Hepatic stellate cell (primary cell): ENCODE measurements around the gene CKAP5.
A peak's percentile ranks its signal among the peaks of the same experiment; 100 is the strongest.

ENCODE experiments used
- DNase-seq: peaks from one replicate; pipeline ENCODE4 v3.0.0; 2011; ENCODE audit warnings: low spot score

The CKAP5 gene

DNA sequence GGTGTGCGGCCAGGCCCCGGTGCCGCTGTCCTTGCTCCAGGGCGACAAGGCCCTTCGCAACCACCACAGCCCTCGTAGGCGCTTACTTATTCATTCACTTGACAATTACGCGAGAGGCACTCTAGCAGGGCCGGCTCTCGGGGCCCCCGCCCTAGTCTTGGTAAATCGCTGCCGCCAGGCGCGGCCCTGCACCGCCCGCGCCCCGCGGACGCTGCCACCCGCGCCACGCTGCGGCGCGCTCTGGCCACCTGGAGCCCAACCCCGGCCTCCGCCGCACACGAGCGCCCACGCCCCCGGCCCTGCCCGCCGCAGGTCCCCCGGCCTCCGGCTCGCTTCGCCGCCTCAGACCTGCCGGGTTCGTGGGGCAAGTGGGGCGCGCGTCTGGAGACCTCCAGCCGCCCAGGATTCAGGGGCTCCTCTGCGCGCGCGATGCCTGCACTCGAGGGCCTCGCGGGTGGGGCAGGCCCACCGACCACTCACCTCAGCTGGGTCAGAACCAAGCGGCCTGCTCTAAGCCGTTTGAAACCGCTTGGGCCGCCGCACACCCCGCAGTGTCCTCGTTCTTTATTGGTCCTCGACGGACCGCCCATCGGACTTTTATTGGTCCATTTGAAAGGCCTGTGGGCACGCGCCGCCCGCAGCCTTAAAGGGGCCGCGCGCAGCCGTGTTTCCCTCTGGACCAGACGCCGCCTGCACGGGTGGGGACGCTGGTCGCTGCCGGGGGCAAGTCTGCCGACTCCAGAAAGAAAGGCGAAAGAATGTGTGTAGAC, at the start of gene CKAP5:
Gene CKAP5, minus strand, starts transcription at position 541 of the 770 bp plus-strand sequence. CDS start 25,049 bp downstream, outside the sequence.
- peak; percentile 97 for DNase-seq

GRCh38 chr11:46895821-46896220, 49.7 kb upstream of the CKAP5 start:
- DNase-seq = no peak

GRCh38 chr11:46894961-46895360, 48.9 kb upstream of the CKAP5 start:
- no peak for DNase-seq

GRCh38 chr11:46894506-46894905, 48.4 kb upstream of the CKAP5 start:
- no peak for DNase-seq

GRCh38 chr11:46892838-46893237, 46.8 kb upstream of the CKAP5 start:
- no peak for DNase-seq

DNA sequence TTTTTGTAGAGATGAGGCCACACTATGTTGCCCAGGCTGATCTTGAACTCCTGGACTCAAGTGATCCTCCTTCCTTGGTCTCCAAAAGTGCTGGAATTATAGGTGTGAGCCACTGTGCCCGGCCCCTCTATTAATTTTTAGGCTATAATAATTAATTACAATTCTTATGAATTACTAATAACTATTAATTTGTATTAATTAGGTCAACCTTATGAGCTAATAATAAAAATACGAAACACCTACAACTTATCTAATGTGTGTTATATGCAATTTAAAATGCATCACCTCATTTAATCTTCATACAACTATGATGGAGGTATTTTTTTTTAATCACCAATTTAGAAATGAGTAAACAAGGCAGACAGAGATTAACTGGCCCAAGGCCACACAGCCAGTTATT, 46.0 kb upstream of the CKAP5 start:
- no peak for DNase-seq

GRCh38 chr11:46890665-46891064, 44.6 kb upstream of the CKAP5 start:
- no peak for DNase-seq

GRCh38 chr11:46889689-46890475, 43.8 kb upstream of the CKAP5 start:
- DNase-seq = peak; percentile 74

DNA sequence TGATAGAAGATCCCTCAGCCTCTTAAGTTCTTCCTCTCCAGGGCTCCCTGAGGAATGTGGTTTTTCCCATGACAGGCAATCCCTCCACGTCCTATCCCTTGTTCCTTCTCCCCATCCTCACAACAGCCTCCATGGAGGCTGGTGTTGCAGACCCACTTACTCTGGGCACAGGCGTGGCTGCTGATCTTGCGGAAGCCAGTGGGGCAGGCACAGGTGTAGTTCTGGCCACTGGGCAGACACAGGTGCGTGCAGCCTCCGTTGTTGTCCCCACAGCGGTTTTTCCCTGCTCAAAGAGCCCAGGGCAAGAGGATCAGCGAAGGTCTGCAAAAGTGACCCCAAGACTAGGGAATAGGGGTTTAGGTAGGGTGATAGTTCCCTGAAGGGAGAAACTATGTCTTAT, 43.2 kb upstream of the CKAP5 start:
- DNase-seq = no peak

DNA sequence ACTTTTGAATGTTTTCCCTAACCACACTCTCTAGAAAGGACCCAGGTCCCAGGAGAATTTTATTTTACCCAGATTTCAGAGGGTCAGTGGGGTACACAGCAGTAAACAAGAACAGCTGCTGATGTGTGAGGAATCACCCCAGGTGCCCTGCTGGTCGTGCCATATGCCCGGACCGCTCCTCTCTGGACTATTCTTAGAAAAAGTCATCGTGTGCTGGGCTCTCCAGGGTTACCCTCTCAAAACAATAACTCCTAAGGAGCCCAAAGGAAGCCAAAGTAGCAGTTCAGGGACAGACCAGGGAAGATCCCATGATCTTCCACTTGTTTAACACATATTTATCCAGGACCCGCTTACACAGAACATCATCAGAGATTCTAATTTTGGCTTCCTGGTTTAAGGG, 42.6 kb upstream of the CKAP5 start:
- no peak for DNase-seq

- DNase-seq = no peak
Measured at GRCh38 chr11:46886211-46886610, 40.1 kb upstream of the CKAP5 start.

GRCh38 chr11:46879056-46879585, 33.0 kb upstream of the CKAP5 start:
- no peak for DNase-seq

- no peak for DNase-seq
Measured at GRCh38 chr11:46877580-46877979, 31.5 kb upstream of the CKAP5 start.

DNA sequence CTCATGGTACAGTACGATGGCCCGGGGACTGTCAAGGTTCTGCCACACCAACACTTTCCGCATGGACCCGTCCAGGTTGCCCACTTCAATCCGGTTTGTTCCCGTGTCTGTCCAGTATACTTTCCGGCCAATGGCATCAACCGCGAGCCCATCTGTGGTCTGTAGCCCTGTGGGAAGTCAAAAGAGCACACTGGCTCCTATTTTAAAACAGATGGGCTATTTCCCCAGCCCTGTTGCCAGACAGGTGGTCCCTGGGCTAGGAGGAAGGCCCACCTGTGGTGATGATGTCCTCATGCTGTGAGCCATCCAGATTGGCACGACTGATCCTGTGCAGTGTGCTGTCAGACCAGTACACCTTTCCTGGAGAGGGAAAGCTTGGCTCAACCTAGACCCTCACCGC, 30.4 kb upstream of the CKAP5 start:
- no peak for DNase-seq

DNA sequence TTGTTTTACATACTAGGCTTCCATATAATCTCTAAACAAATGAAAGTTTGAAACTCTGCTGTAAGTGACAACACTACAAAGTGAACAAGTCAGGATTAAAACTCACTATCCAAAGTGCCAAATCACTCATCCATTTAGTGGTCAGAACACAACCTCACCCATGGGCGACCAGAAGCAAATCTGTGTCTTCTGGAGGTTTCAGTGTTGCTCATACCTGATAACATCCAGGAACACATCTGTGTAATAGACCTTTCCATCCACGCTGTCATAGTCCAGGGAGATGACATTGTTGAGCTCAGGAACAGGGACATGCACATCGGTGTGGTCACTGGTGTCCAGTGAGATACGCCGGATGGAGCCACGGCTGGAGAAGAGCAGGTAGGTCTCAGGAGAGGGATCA, 28.5 kb upstream of the CKAP5 start:
- no peak for DNase-seq

DNA sequence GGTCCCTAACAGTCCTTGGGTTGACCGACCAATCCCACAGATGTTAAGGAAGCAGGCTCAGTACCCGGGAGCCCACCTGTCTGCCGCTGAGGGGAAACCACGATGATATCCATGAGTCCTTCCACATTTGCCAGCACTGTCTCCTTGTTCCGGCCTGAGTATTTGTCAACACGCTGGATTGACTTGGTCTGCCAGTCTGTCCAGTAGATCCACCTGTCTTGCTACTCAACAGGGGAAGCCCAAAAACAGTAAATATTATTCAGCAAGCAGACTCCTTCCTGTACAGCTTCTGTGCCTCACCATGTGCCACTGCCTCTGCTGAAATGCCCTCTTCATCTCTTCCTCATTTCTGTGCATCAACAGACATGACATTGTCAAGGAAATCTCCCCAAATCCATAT, 22.8 kb upstream of the CKAP5 start:
- no peak for DNase-seq

DNA sequence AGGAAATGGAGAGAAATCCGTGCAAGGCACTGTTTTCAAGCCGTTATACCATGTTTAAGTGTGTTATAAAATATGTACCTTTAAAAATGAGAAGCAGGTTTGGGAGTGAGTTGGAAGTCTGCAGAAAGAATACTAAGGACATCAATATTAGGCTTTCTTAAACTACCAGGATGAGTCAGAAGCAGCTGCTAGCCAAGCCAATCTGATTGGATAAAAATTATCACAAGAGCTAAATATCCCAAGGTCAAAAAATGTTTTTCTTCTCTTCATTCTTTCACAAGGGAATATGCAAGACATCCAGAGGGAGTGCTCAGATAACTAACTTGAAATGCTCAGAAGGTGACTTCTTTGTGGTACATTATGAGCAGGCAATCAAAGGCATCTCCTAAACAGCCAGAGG, 19.3 kb upstream of the CKAP5 start:
- DNase-seq = peak; percentile 73

- DNase-seq = no peak
Measured at GRCh38 chr11:46860218-46860617, 14.1 kb upstream of the CKAP5 start.

DNA sequence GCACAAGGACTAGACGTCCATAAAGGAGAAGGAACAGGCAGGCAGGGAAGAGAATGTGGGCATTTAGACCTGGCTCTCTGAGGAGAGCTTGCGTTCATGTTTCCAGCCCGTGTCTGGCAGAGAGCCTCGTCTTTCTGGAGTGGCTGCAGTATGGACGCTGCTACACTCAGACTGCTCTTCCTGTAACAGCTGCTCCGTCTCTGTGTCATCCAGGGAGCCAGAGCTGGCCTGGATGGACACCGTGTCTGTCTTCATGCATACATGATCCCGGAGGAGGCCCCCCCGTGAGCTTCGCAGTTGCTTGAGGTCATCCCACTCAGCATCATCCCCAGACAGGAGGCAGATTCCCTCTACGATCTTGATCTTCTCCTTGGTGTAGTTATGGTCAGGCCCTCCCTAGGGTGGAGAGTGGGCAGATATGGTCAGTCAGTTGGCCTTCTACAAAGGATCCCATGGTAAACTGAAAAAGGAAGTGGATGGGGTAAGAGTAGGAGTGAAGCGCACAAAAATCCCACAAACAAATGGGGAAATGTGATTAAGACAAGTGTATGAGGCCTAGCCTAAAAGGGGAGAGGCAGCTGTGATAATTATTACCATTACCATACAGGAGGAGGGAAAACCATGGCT, 13.0 kb upstream of the CKAP5 start:
- DNase-seq = no peak

DNA sequence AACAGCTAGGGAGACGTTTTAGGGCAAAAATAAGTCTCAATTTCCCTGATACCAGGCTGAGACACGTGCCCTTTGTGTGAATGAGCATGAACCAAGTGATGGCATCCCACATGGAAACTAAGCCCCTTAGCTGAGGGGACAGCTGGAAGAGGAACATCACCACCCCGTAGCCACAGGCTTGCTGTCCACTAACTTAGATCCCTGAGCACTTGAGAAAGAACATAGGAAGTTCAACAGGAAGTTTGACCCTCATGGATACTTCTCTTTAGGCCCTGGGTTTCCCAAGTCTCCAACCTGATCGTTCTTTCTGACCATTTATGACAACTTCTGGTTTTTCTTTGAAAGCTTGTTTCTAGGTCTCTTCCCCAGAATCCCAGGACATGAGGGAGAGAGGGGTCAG, 11.6 kb upstream of the CKAP5 start:
- no peak for DNase-seq

GRCh38 chr11:46856605-46857343, 10.7 kb upstream of the CKAP5 start:
- no peak for DNase-seq

DNA sequence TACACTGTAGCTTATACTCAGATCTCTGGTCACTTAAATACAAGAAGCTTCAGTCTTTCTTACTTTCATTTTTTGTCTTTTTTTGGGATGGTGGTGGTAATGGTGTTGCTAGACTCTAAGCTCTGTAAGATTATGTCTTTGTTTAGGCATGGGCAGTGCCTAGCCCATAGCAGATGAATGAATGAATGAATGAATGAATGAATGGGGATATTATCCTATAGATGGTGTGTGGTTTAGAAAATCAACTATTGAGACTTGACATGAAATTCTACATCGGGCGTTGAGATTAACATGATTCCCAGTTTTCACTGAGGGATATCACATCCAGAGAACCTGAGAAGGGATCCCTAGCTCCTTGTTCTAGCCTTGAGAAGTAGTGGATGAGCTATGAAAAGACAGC, 9.8 kb upstream of the CKAP5 start:
- no peak for DNase-seq
